Fibroblast of lung (primary cell): ENCODE results near the gene TWSG1. TPM values are rescaled to one million over a fixed set of nuclear protein-coding genes. Genes with fewer than 3 reads are reported as not detected.

Source experiments
- DNase-seq, 2 donors: peaks; one replicate each; pipeline versions ENCODE4 v3.0.0 to v3.0.0-alpha.2; 2010; ENCODE audit warnings: low read depth in 2 of 2
- H2AFZ ChIP-seq: 2 replicates; pipeline ENCODE4 v1.5.1; 2012; ENCODE audit warnings: low read length, control low read depth, inconsistent platforms
- H3K27ac ChIP-seq: 2 replicates; pipeline ENCODE4 v1.5.1; 2011; ENCODE audit warnings: low read length, control low read depth; ENCODE audit not compliant: insufficient read depth
- H3K27me3 ChIP-seq: 2 replicates; pipeline ENCODE4 v1.5.1; 2011; ENCODE audit warnings: mild to moderate bottlenecking, low read length; ENCODE audit not compliant: control insufficient read depth, insufficient read depth
- H3K36me3 ChIP-seq: 2 replicates; pipeline ENCODE4 v1.5.1; 2011; ENCODE audit warnings: low read length; ENCODE audit not compliant: control insufficient read depth, insufficient read depth
- H3K4me1 ChIP-seq: 2 replicates; pipeline ENCODE4 v1.5.1; 2011; ENCODE audit warnings: low read length; ENCODE audit not compliant: control insufficient read depth, insufficient read depth; ENCODE audit errors: extremely low read depth
- H3K4me2 ChIP-seq: 2 replicates; pipeline ENCODE4 v1.5.1; 2011; ENCODE audit warnings: low read length, control low read depth; ENCODE audit not compliant: insufficient read depth; ENCODE audit errors: extremely low read depth
- H3K4me3 ChIP-seq, 4 experiments: fragments of 200-600 bp in 1 of 4; sonication (generic) in 1 of 4; replicated peaks in 1 of 4; 2 replicates each; pipeline ENCODE4 v1.5.1; 2011 to 2016; ENCODE audit warnings: low read length in 4 of 4, low read depth in 3 of 4, mild to moderate bottlenecking in 3 of 4, control low read depth in 2 of 4, inconsistent platforms in 1 of 4, mixed read lengths in 1 of 4; ENCODE audit not compliant: insufficient read depth in 1 of 4; ENCODE audit errors: control extremely low read depth in 1 of 4
- H3K79me2 ChIP-seq: 2 replicates; pipeline ENCODE4 v1.5.1; 2012; ENCODE audit warnings: mild to moderate bottlenecking, low read length, inconsistent platforms; ENCODE audit not compliant: control insufficient read depth, insufficient read depth
- H3K9ac ChIP-seq: 2 replicates; pipeline ENCODE4 v1.5.1; 2011; ENCODE audit warnings: mild to moderate bottlenecking, low read length, control low read depth; ENCODE audit not compliant: insufficient read depth
- H3K9me3 ChIP-seq: 2 replicates; pipeline ENCODE4 v1.5.1; 2012; ENCODE audit warnings: low read depth, low read length; ENCODE audit not compliant: control insufficient read depth, insufficient read depth
- H4K20me1 ChIP-seq: 2 replicates; pipeline ENCODE4 v1.5.1; 2011; ENCODE audit warnings: low read length; ENCODE audit not compliant: control insufficient read depth, insufficient read depth; ENCODE audit errors: extremely low read depth
- CTCF ChIP-seq, 2 donors: IDR thresholded peaks in 1 of 2; conservative IDR thresholded peaks in 1 of 2; 1 replicate in 1 of 2; 2 replicates in 1 of 2; pipeline ENCODE4 v1.5.1; 2011 to 2012; ENCODE audit warnings: low read length in 2 of 2, control low read depth in 1 of 2, inconsistent platforms in 1 of 2, low read depth in 1 of 2, mild to moderate bottlenecking in 1 of 2
- EZH2 ChIP-seq: IDR thresholded peaks from 2 replicates; pipeline ENCODE4 v1.5.1; 2012; ENCODE audit warnings: low read length, control low read depth, mild to moderate bottlenecking; ENCODE audit errors: missing control alignments
- polyA plus RNA-seq, 2 donors: library from polyadenylated mRNA; depleted of rRNA in 1 of 2; stranded (reverse) in 1 of 2; unstranded in 1 of 2; fragments of >200 nt; gene quantifications; 2 replicates each; pipeline ENCODE4 v1.2.1, GENCODE V29; 2011 to 2012; ENCODE audit warnings: missing spikeins in 1 of 2
- total RNA-seq: library from RNA; depleted of rRNA; stranded (reverse); fragments of >200 nt; gene quantifications from 2 replicates; pipeline ENCODE4 v1.2.1, GENCODE V29; 2014

Gene TWSG1
- total and polyA plus RNA-seq, 2 donors (not counting 1 experiment from before 2014, with no cell fraction given): 188 to 216 TPM

GRCh38 chr18:9340472-9340871 is 5.9 kb downstream of the TWSG1 start:
- Histone ChIP-seq H3K36me3 (peaks cover 1% of the 10 kb centered on the region), H3K27ac (no peak overlapping the region), H3K27me3 (no peaks in the 10 kb centered on the region), H3K4me2 (no peak overlapping the region), H2AFZ (no peak overlapping the region), H3K9me3 (no peaks in the 10 kb centered on the region), H3K79me2 (peaks cover 35% of the 10 kb centered on the region), H3K4me1 (no peaks in the 10 kb centered on the region), H3K4me3 (no peak overlapping the region), H3K9ac (no peak overlapping the region), H4K20me1 (no peaks in the 10 kb centered on the region)
- no peak for TF ChIP-seq CTCF (conservative IDR thresholded peaks at IDR 0.05 in 1 of 2, IDR thresholded peaks at IDR 0.05 in 1 of 2; ENCODE audit: low read depth in 1 of 2, low read length in 2 of 2)
- no peak for TF ChIP-seq EZH2
- DNase-seq: no peak

GRCh38 chr18:9343577-9343976 is 9.0 kb downstream of the TWSG1 start:
- TF ChIP-seq EZH2 (no peak), CTCF (conservative IDR thresholded peaks at IDR 0.05 in 1 of 2, IDR thresholded peaks at IDR 0.05 in 1 of 2; ENCODE audit: low read depth in 1 of 2, low read length in 2 of 2) (no peak)
- Histone ChIP-seq H3K79me2 (peaks cover 28% of the 10 kb centered on the region), H3K4me3 (no peak overlapping the region), H3K27ac (no peak overlapping the region), H3K4me2 (no peak overlapping the region), H3K27me3 (no peaks in the 10 kb centered on the region), H3K9ac (no peak overlapping the region), H3K9me3 (no peaks in the 10 kb centered on the region), H3K4me1 (no peaks in the 10 kb centered on the region), H4K20me1 (no peaks in the 10 kb centered on the region), H2AFZ (no peak overlapping the region), H3K36me3 (peaks cover 1% of the 10 kb centered on the region)
- no peak for DNase-seq

- Histone ChIP-seq H4K20me1 (no peaks in the 10 kb centered on the region), H2AFZ (no peak overlapping the region)
- TF ChIP-seq EZH2: no peak
- TF ChIP-seq CTCF (conservative IDR thresholded peaks at IDR 0.05 in 1 of 2, IDR thresholded peaks at IDR 0.05 in 1 of 2; ENCODE audit: low read depth in 1 of 2, low read length in 2 of 2): no peak
These were observed 12.2 kb downstream of the TWSG1 start for GRCh38 chr18:9346775-9347174.

More at GRCh38 chr18:9346775-9347174, 12.2 kb downstream of the TWSG1 start:
- Histone ChIP-seq H3K9me3 (no peaks in the 10 kb centered on the region), H3K79me2 (peaks cover 31% of the 10 kb centered on the region), H3K9ac (no peak overlapping the region), H3K4me2 (no peak overlapping the region), H3K36me3 (peaks cover 1% of the 10 kb centered on the region), H3K4me3 (no peak overlapping the region), H3K27ac (no peak overlapping the region), H3K27me3 (no peaks in the 10 kb centered on the region), H3K4me1 (no peaks in the 10 kb centered on the region)
- DNase-seq: no peak
